Measurements from ENCODE around the gene CSF1. TPM values are rescaled to one million over a fixed set of nuclear protein-coding genes. Genes with fewer than 3 reads are reported as not detected.

Gene CSF1
- total RNA-seq, 1 donor from 2014 or later = 159 TPM

GRCh38 chr1:109883248-109883955, 27.2 kb upstream of the CSF1 start:
- intact Hi-C loops (cut with DNase I) = no loop called here
- H3K27me3 ChIP-seq = no peaks in the 10 kb centered on the region
- no peaks in the 10 kb centered on the region for H3K36me3 ChIP-seq
- no peaks in the 10 kb centered on the region for H3K9me3 ChIP-seq
- H3K4me1 ChIP-seq = peaks cover 38% of the 10 kb centered on the region
- DNase-seq (ENCODE audit: extremely low spot score in 2 of 2) = no peak
- peak overlapping the region; percentile 60 for H3K27ac ChIP-seq
- TF ChIP-seq POLR2AphosphoS5 (IDR thresholded peaks at IDR 0.05; ENCODE audit: insufficient read depth in 1 of 2, low read depth in 1 of 2) (peak in 1 of 2 donors; percentile 37), CTCF (IDR thresholded peaks at IDR 0.05) (no peak)
- no peak overlapping the region for H3K4me3 ChIP-seq

- H3K27me3 ChIP-seq = no peaks in the 10 kb centered on the region
- no peak for TF ChIP-seq CTCF (IDR thresholded peaks at IDR 0.05)
- peak in 1 of 2 donors; percentile 9 for TF ChIP-seq POLR2AphosphoS5 (IDR thresholded peaks at IDR 0.05; ENCODE audit: insufficient read depth in 1 of 2, low read depth in 1 of 2)
- no peak overlapping the region for H3K4me3 ChIP-seq
- intact Hi-C loops (cut with DNase I) = no loop called here
- H3K4me1 ChIP-seq = peaks cover 29% of the 10 kb centered on the region
- H3K27ac ChIP-seq = peak overlapping the region; percentile 60
- H3K36me3 ChIP-seq = no peaks in the 10 kb centered on the region
- no peaks in the 10 kb centered on the region for H3K9me3 ChIP-seq
- no peak for DNase-seq (ENCODE audit: extremely low spot score in 2 of 2)
Observed at GRCh38 chr1:109884242-109884891, 26.3 kb upstream of the CSF1 start.

GRCh38 chr1:109885589-109885988, 25.1 kb upstream of the CSF1 start:
- Histone ChIP-seq H3K36me3 (no peaks in the 10 kb centered on the region), H3K4me3 (no peak overlapping the region), H3K27ac (no peak overlapping the region), H3K4me1 (peaks cover 29% of the 10 kb centered on the region), H3K9me3 (no peaks in the 10 kb centered on the region), H3K27me3 (no peaks in the 10 kb centered on the region)
- no peak for DNase-seq (ENCODE audit: extremely low spot score in 2 of 2)
- TF ChIP-seq CTCF (IDR thresholded peaks at IDR 0.05) (no peak), POLR2A (IDR thresholded peaks at IDR 0.05) (no peak), POLR2AphosphoS5 (IDR thresholded peaks at IDR 0.05; ENCODE audit: insufficient read depth in 1 of 2, low read depth in 1 of 2) (no peak)
- intact Hi-C loops (cut with DNase I) = no loop called here

- Histone ChIP-seq H3K4me1 (peaks cover 22% of the 10 kb centered on the region), H3K36me3 (no peaks in the 10 kb centered on the region), H3K9me3 (no peaks in the 10 kb centered on the region), H3K4me3 (no peak overlapping the region), H3K27ac (no peak overlapping the region), H3K27me3 (no peaks in the 10 kb centered on the region)
- TF ChIP-seq CTCF (IDR thresholded peaks at IDR 0.05) = no peak
- no peak for TF ChIP-seq POLR2A (IDR thresholded peaks at IDR 0.05)
- no peak for TF ChIP-seq POLR2AphosphoS5 (IDR thresholded peaks at IDR 0.05; ENCODE audit: insufficient read depth in 1 of 2, low read depth in 1 of 2)
- DNase-seq (ENCODE audit: extremely low spot score in 2 of 2) = no peak
- intact Hi-C loops (cut with DNase I) = no loop called here
Observed at GRCh38 chr1:109886827-109887226, 23.8 kb upstream of the CSF1 start.

GRCh38 chr1:109887271-109887670, 23.4 kb upstream of the CSF1 start:
- no peak for DNase-seq (ENCODE audit: extremely low spot score in 2 of 2)
- H3K27ac ChIP-seq = no peak overlapping the region
- H3K4me3 ChIP-seq = no peak overlapping the region
- peaks cover 20% of the 10 kb centered on the region for H3K4me1 ChIP-seq
- H3K27me3 ChIP-seq = no peaks in the 10 kb centered on the region
- intact Hi-C loops (cut with DNase I) = no loop called here
- H3K36me3 ChIP-seq = no peaks in the 10 kb centered on the region
- no peaks in the 10 kb centered on the region for H3K9me3 ChIP-seq
- TF ChIP-seq POLR2A (IDR thresholded peaks at IDR 0.05) (no peak), CTCF (IDR thresholded peaks at IDR 0.05) (no peak), POLR2AphosphoS5 (IDR thresholded peaks at IDR 0.05; ENCODE audit: insufficient read depth in 1 of 2, low read depth in 1 of 2) (no peak)
